ENCODE results near the gene TMEM167A. TPM values are rescaled to one million over a fixed set of nuclear protein-coding genes. Genes with fewer than 3 reads are reported as not detected.

TMEM167A gene
- total and polyA plus RNA-seq, 2 donors (not counting 1 experiment from before 2014, with no cell fraction given), result 54.0 to 89.0 TPM

- Histone ChIP-seq H3K27ac (ENCODE audit: insufficient read depth, low read length) (no peak overlapping the region), H3K79me2 (ENCODE audit: control insufficient read depth, insufficient read depth, low read length) (no peaks in the 10 kb centered on the region), H4K20me1 (ENCODE audit: control insufficient read depth, extremely low read depth, insufficient read depth, low read length) (no peaks in the 10 kb centered on the region), H3K4me1 (ENCODE audit: control insufficient read depth, extremely low read depth, insufficient read depth, low read length) (no peaks in the 10 kb centered on the region), H2AFZ (ENCODE audit: low read length) (no peak overlapping the region), H3K4me3 (replicated peaks in 1 of 4; ENCODE audit: control extremely low read depth in 1 of 4, insufficient read depth in 1 of 4, low read depth in 3 of 4, low read length in 4 of 4) (no peak overlapping the region), H3K4me2 (ENCODE audit: extremely low read depth, insufficient read depth, low read length) (no peak overlapping the region), H3K27me3 (ENCODE audit: control insufficient read depth, insufficient read depth, low read length) (no peaks in the 10 kb centered on the region), H3K36me3 (ENCODE audit: control insufficient read depth, insufficient read depth, low read length) (no peaks in the 10 kb centered on the region), H3K9me3 (ENCODE audit: control insufficient read depth, insufficient read depth, low read depth, low read length) (no peaks in the 10 kb centered on the region), H3K9ac (ENCODE audit: insufficient read depth, low read length) (no peak overlapping the region)
- no peak for DNase-seq (ENCODE audit: low read depth in 2 of 2)
- no peak for TF ChIP-seq CTCF (conservative IDR thresholded peaks at IDR 0.05 in 1 of 2, IDR thresholded peaks at IDR 0.05 in 1 of 2; ENCODE audit: low read depth in 1 of 2, low read length in 2 of 2)
- TF ChIP-seq EZH2 (IDR thresholded peaks at IDR 0.05; ENCODE audit: low read length, missing control alignments), result no peak
Measured at GRCh38 chr5:83050723-83051340, 26.4 kb downstream of the TMEM167A start.

- Histone ChIP-seq H3K9me3 (ENCODE audit: control insufficient read depth, insufficient read depth, low read depth, low read length) (no peaks in the 10 kb centered on the region), H2AFZ (ENCODE audit: low read length) (no peak overlapping the region), H3K4me1 (ENCODE audit: control insufficient read depth, extremely low read depth, insufficient read depth, low read length) (no peaks in the 10 kb centered on the region), H3K9ac (ENCODE audit: insufficient read depth, low read length) (no peak overlapping the region), H3K36me3 (ENCODE audit: control insufficient read depth, insufficient read depth, low read length) (no peaks in the 10 kb centered on the region), H4K20me1 (ENCODE audit: control insufficient read depth, extremely low read depth, insufficient read depth, low read length) (no peaks in the 10 kb centered on the region), H3K4me2 (ENCODE audit: extremely low read depth, insufficient read depth, low read length) (no peak overlapping the region), H3K79me2 (ENCODE audit: control insufficient read depth, insufficient read depth, low read length) (no peaks in the 10 kb centered on the region), H3K27me3 (ENCODE audit: control insufficient read depth, insufficient read depth, low read length) (no peaks in the 10 kb centered on the region), H3K27ac (ENCODE audit: insufficient read depth, low read length) (no peak overlapping the region), H3K4me3 (replicated peaks in 1 of 4; ENCODE audit: control extremely low read depth in 1 of 4, insufficient read depth in 1 of 4, low read depth in 3 of 4, low read length in 4 of 4) (no peak overlapping the region)
- TF ChIP-seq EZH2 (IDR thresholded peaks at IDR 0.05; ENCODE audit: low read length, missing control alignments) (no peak), CTCF (conservative IDR thresholded peaks at IDR 0.05 in 1 of 2, IDR thresholded peaks at IDR 0.05 in 1 of 2; ENCODE audit: low read depth in 1 of 2, low read length in 2 of 2) (no peak)
- peak in 1 of 2 donors; percentile 45 for DNase-seq (ENCODE audit: low read depth in 2 of 2)
Measured at GRCh38 chr5:83049370-83049885, 27.8 kb downstream of the TMEM167A start.

- Histone ChIP-seq H3K27me3 (ENCODE audit: control insufficient read depth, insufficient read depth, low read length) (no peaks in the 10 kb centered on the region), H3K27ac (ENCODE audit: insufficient read depth, low read length) (no peak overlapping the region), H3K36me3 (ENCODE audit: control insufficient read depth, insufficient read depth, low read length) (no peaks in the 10 kb centered on the region), H3K79me2 (ENCODE audit: control insufficient read depth, insufficient read depth, low read length) (no peaks in the 10 kb centered on the region), H4K20me1 (ENCODE audit: control insufficient read depth, extremely low read depth, insufficient read depth, low read length) (no peaks in the 10 kb centered on the region), H3K9me3 (ENCODE audit: control insufficient read depth, insufficient read depth, low read depth, low read length) (no peaks in the 10 kb centered on the region), H3K4me1 (ENCODE audit: control insufficient read depth, extremely low read depth, insufficient read depth, low read length) (no peaks in the 10 kb centered on the region), H2AFZ (ENCODE audit: low read length) (no peak overlapping the region), H3K4me3 (replicated peaks in 1 of 4; ENCODE audit: control extremely low read depth in 1 of 4, insufficient read depth in 1 of 4, low read depth in 3 of 4, low read length in 4 of 4) (no peak overlapping the region), H3K9ac (ENCODE audit: insufficient read depth, low read length) (no peak overlapping the region), H3K4me2 (ENCODE audit: extremely low read depth, insufficient read depth, low read length) (no peak overlapping the region)
- TF ChIP-seq EZH2 (IDR thresholded peaks at IDR 0.05; ENCODE audit: low read length, missing control alignments), result no peak
- TF ChIP-seq CTCF (conservative IDR thresholded peaks at IDR 0.05 in 1 of 2, IDR thresholded peaks at IDR 0.05 in 1 of 2; ENCODE audit: low read depth in 1 of 2, low read length in 2 of 2), result no peak
- DNase-seq (ENCODE audit: low read depth in 2 of 2), result no peak
Measured at GRCh38 chr5:83048811-83049210, 28.4 kb downstream of the TMEM167A start.

Data from fibroblast of lung (primary cell).